Natural killer cell (primary cell): ENCODE results near the gene RTP5. TPM values are rescaled to one million over a fixed set of nuclear protein-coding genes. Genes with fewer than 3 reads are reported as not detected.
A peak's percentile ranks its signal among the peaks of the same experiment; 100 is the strongest.

Experiments
- ATAC-seq, 3 donors: fragments of 150-1000 bp in 2 of 3; fragments of 200-7000 bp in 1 of 3; cut with Tn5 transposase; 1 replicate in 1 of 3; 2 replicates in 2 of 3; pipeline ENCODE4 v1.10.0; 2021; ENCODE audit warnings: mild to moderate bottlenecking in 2 of 3, moderate library complexity in 2 of 3
- DNase-seq, 2 donors: peaks; one replicate each; pipeline versions ENCODE4 v3.0.0 to v3.0.0-alpha.2; 2013 to 2021; ENCODE audit warnings: mixed read lengths in 1 of 2
- H3K27ac ChIP-seq: one replicate; pipeline ENCODE4 v1.5.1; 2013; ENCODE audit warnings: mild to moderate bottlenecking, low read length
- H3K27me3 ChIP-seq: one replicate; pipeline ENCODE4 v1.6.1; 2013; ENCODE audit warnings: low read length; ENCODE audit not compliant: control insufficient read depth, insufficient read depth
- H3K36me3 ChIP-seq: one replicate; pipeline ENCODE4 v1.6.1; 2013; ENCODE audit warnings: low read length; ENCODE audit not compliant: control insufficient read depth, insufficient read depth
- H3K4me1 ChIP-seq: one replicate; pipeline ENCODE4 v1.6.1; 2013; ENCODE audit warnings: low read length; ENCODE audit not compliant: control insufficient read depth, insufficient read depth
- H3K4me3 ChIP-seq: one replicate; pipeline ENCODE4 v1.5.1; 2013; ENCODE audit warnings: low read length
- H3K9me3 ChIP-seq: one replicate; pipeline ENCODE4 v1.6.1; 2013; ENCODE audit warnings: low read length; ENCODE audit not compliant: control insufficient read depth, insufficient read depth
- H3K27ac Mint-ChIP-seq, 2 donors: one replicate each; pipeline ENCODE4 v1.8.0; 2022; ENCODE audit warnings: mild to moderate bottlenecking in 2 of 2, mixed read lengths in 2 of 2, moderate library complexity in 1 of 2
- H3K27me3 Mint-ChIP-seq, 2 donors: one replicate each; pipeline ENCODE4 v1.8.0; 2022; ENCODE audit warnings: low read depth in 2 of 2, mixed read lengths in 2 of 2
- H3K36me3 Mint-ChIP-seq: one replicate; pipeline ENCODE4 v1.8.0; 2022; ENCODE audit warnings: mixed read lengths
- H3K4me1 Mint-ChIP-seq, 2 donors: one replicate each; pipeline ENCODE4 v1.8.0; 2022; ENCODE audit warnings: mixed read lengths in 2 of 2
- H3K4me3 Mint-ChIP-seq: one replicate; pipeline ENCODE4 v1.8.0; 2022; ENCODE audit warnings: mild to moderate bottlenecking, moderate library complexity, mixed read lengths
- H3K9me3 Mint-ChIP-seq, 2 donors: one replicate each; pipeline ENCODE4 v1.8.0; 2022; ENCODE audit warnings: mixed read lengths in 2 of 2
- CTCF ChIP-seq: fragments of 200-600 bp; IDR thresholded peaks from one replicate; pipeline ENCODE4 v1.8.0; 2022; ENCODE audit warnings: antibody characterized with exemption
- WGBS: methylation state at CpG from one replicate; pipeline ENCODE4 v1.1.7; 2013; ENCODE audit warnings: missing lambda C conversion rate; ENCODE audit not compliant: insufficient coverage; 5-methylcytosine and 5-hydroxymethylcytosine counted together
- intact Hi-C: fragments of 100-400 bp; cut with micrococcal nuclease; formaldehyde crosslinking; loops from one replicate; pipeline ENCODE4 v1.14.2; 2022
- total RNA-seq, 4 donors: library from RNA; stranded (reverse); fragments of 120-200 nt in 1 of 4; gene quantifications; one replicate each; pipeline versions ENCODE4 v1.2.3 to v1.2.4, GENCODE V29; 2013 to 2022

Gene RTP5
- total RNA-seq, 3 donors from 2014 or later (not counting 1 experiment from before 2014, with no cell fraction given): 0.47 to 1.7 (median 0.68) TPM

GRCh38 chr2:241844066-241844728 is 25.3 kb upstream of the RTP5 start:
- Mint-ChIP-seq H3K4me1 (peaks cover 46 to 47% of the 10 kb centered on the region in 2 donors), H3K9me3 (no peaks in the 10 kb centered on the region), H3K27ac (peak overlapping the region; percentile 43 to 71), H3K4me3 (peak overlapping the region; percentile 82), H3K27me3 (peaks cover 10 to 16% of the 10 kb centered on the region in 2 donors), H3K36me3 (no peaks in the 10 kb centered on the region)
- Histone ChIP-seq H3K9me3 (no peaks in the 10 kb centered on the region), H3K27ac (no peak overlapping the region), H3K4me3 (peak overlapping the region; percentile 27), H3K36me3 (no peaks in the 10 kb centered on the region), H3K4me1 (peaks cover 35% of the 10 kb centered on the region), H3K27me3 (no peaks in the 10 kb centered on the region)
- WGBS: 4% methylated on average over 65 of the region's 65 CpGs
- intact Hi-C loops: loop anchor here (2.0 kb wide), 1 partner anchor 25 kb away; the partner anchor contains the start of gene RTP5
- DNase-seq (peak; percentile 71 to 83), ATAC-seq (peak; percentile 67 to 78 (median 73))
- TF ChIP-seq CTCF: no peak

- H3K27me3 ChIP-seq: no peaks in the 10 kb centered on the region
Observed at GRCh38 chr2:241844831-241845578, 24.5 kb upstream of the RTP5 start.

GRCh38 chr2:241846406-241846805 is 23.1 kb upstream of the RTP5 start:
- no peaks in the 10 kb centered on the region for H3K36me3 Mint-ChIP-seq
- 91% methylated on average over 22 of the region's 22 CpGs for WGBS
- Histone ChIP-seq H3K27me3 (no peaks in the 10 kb centered on the region), H3K9me3 (no peaks in the 10 kb centered on the region), H3K27ac (no peak overlapping the region), H3K4me1 (peaks cover 32% of the 10 kb centered on the region), H3K36me3 (no peaks in the 10 kb centered on the region), H3K4me3 (no peak overlapping the region)
- H3K4me3 Mint-ChIP-seq: peak overlapping the region; percentile 62
- no peaks in the 10 kb centered on the region for H3K9me3 Mint-ChIP-seq
- intact Hi-C loops: no loop called here
- peaks cover 36% of the 10 kb centered on the region in 2 donors for H3K4me1 Mint-ChIP-seq
- TF ChIP-seq CTCF: no peak
- no peak for DNase-seq
- peaks cover 10 to 16% of the 10 kb centered on the region in 2 donors for H3K27me3 Mint-ChIP-seq
- no peak for ATAC-seq
- peak overlapping the region in 1 of 2 donors; percentile 64 for H3K27ac Mint-ChIP-seq

More at GRCh38 chr2:241844831-241845578, 24.5 kb upstream of the RTP5 start:
- Histone ChIP-seq H3K9me3 (no peaks in the 10 kb centered on the region), H3K27ac (no peak overlapping the region), H3K4me3 (no peak overlapping the region), H3K4me1 (peaks cover 35% of the 10 kb centered on the region), H3K36me3 (no peaks in the 10 kb centered on the region)
- H3K27me3 Mint-ChIP-seq: peaks cover 10 to 14% of the 10 kb centered on the region in 2 donors
- H3K9me3 Mint-ChIP-seq: no peaks in the 10 kb centered on the region
- intact Hi-C loops: loop anchor here (2.0 kb wide), 1 partner anchor 24 kb away; the partner anchor contains the start of gene RTP5
- peaks cover 45% of the 10 kb centered on the region in 2 donors for H3K4me1 Mint-ChIP-seq
- no peak for DNase-seq
- 92% methylated on average over 37 of the region's 37 CpGs for WGBS
- H3K36me3 Mint-ChIP-seq: no peaks in the 10 kb centered on the region
- H3K27ac Mint-ChIP-seq: peak overlapping the region; percentile 64 to 71
- peak overlapping the region; percentile 82 for H3K4me3 Mint-ChIP-seq
- no peak for ATAC-seq
- no peak for TF ChIP-seq CTCF
